Tibial artery (tissue), 4 donors: ENCODE data around the gene AFG1L.
"Not testable (repeated sequence)": the region's sequence is repeated elsewhere in the genome, so short reads cannot be mapped to it uniquely, and the experiment has no call there.

Source experiments
- DNase-seq, 2 donors: peaks; one replicate each; pipeline ENCODE4 v3.0.0-alpha.2; 2019
- H3K27ac ChIP-seq, 2 donors: fragments of 200-600 bp; sonication (generic) in 1 of 2; 1 replicate in 1 of 2; 2 replicates in 1 of 2; pipeline ENCODE4 v1.5.1; 2018 to 2019; ENCODE audit warnings: mild to moderate bottlenecking in 1 of 2
- H3K27me3 ChIP-seq, 2 donors: fragments of 200-600 bp; sonication (generic) in 1 of 2; one replicate each; pipeline versions ENCODE4 v1.5.1 to v1.6.0; 2016 to 2019
- H3K36me3 ChIP-seq, 3 donors: fragments of 200-600 bp; sonication (generic) in 2 of 3; one replicate each; pipeline ENCODE4 v1.5.1; 2016 to 2019; ENCODE audit warnings: mild to moderate bottlenecking in 2 of 3
- H3K4me1 ChIP-seq, 4 donors: fragments of 200-600 bp; sonication (generic) in 2 of 4; 1 replicate in 3 of 4; 2 replicates in 1 of 4; pipeline ENCODE4 v1.5.1; 2016 to 2019
- H3K4me3 ChIP-seq, 2 donors: fragments of 200-600 bp; sonication (generic) in 1 of 2; 1 replicate in 1 of 2; 2 replicates in 1 of 2; pipeline ENCODE4 v1.5.1; 2018 to 2019; ENCODE audit warnings: mild to moderate bottlenecking in 2 of 2
- H3K9me3 ChIP-seq, 3 donors: fragments of 200-600 bp; sonication (generic) in 1 of 3; one replicate each; pipeline ENCODE4 v1.5.1; 2016 to 2019
- CTCF ChIP-seq, 2 experiments: fragments of 200-600 bp in 1 of 2; fragments of 450-650 bp in 1 of 2; IDR thresholded peaks; one replicate each; pipeline ENCODE4 v1.5.1; 2017 to 2019; ENCODE audit warnings: antibody characterized with exemption in 2 of 2, mild to moderate bottlenecking in 1 of 2, moderate library complexity in 1 of 2
- intact Hi-C: fragments of 100-400 bp; cut with DNase I; formaldehyde crosslinking; loops from one replicate; pipeline ENCODE4 v1.15.0; 2023; ENCODE audit warnings: low total_unique reads

The AFG1L gene

GRCh38 chr6:108441141-108441540, 146.3 kb downstream of the AFG1L start:
- Histone ChIP-seq H3K36me3 (no peaks in the 10 kb centered on the region), H3K27me3 (no peaks in the 10 kb centered on the region), H3K4me1 (no peaks in the 10 kb centered on the region), H3K9me3 (no peaks in the 10 kb centered on the region), H3K4me3 (no peak overlapping the region), H3K27ac (no peak overlapping the region)
- intact Hi-C loops = no loop called here
- no peak for TF ChIP-seq CTCF (IDR thresholded peaks at IDR 0.05)
- no peak for DNase-seq

- Histone ChIP-seq H3K27me3 (no peaks in the 10 kb centered on the region), H3K27ac (no peak overlapping the region), H3K9me3 (no peaks in the 10 kb centered on the region), H3K36me3 (no peaks in the 10 kb centered on the region), H3K4me3 (no peak overlapping the region), H3K4me1 (no peaks in the 10 kb centered on the region)
- DNase-seq = no peak
- no peak for TF ChIP-seq CTCF (IDR thresholded peaks at IDR 0.05)
- intact Hi-C loops = no loop called here
These were observed 148.1 kb downstream of the AFG1L start for GRCh38 chr6:108442770-108443520.

- DNase-seq = no peak
- H3K4me3 ChIP-seq = no peak overlapping the region
- no peaks in the 10 kb centered on the region for H3K27me3 ChIP-seq
- H3K9me3 ChIP-seq = no peaks in the 10 kb centered on the region
- no peaks in the 10 kb centered on the region for H3K4me1 ChIP-seq
- H3K27ac ChIP-seq = no peak overlapping the region
- no peak for TF ChIP-seq CTCF (IDR thresholded peaks at IDR 0.05)
- intact Hi-C loops = no loop called here
- no peaks in the 10 kb centered on the region for H3K36me3 ChIP-seq
These were observed 151.8 kb downstream of the AFG1L start for GRCh38 chr6:108446629-108447150.

GRCh38 chr6:108448481-108448880, 153.6 kb downstream of the AFG1L start:
- no peaks in the 10 kb centered on the region for H3K4me1 ChIP-seq
- intact Hi-C loops = no loop called here
- H3K9me3 ChIP-seq = no peaks in the 10 kb centered on the region
- no peak for DNase-seq
- H3K27ac ChIP-seq = no peak overlapping the region
- no peak overlapping the region for H3K4me3 ChIP-seq
- H3K27me3 ChIP-seq = no peaks in the 10 kb centered on the region
- H3K36me3 ChIP-seq = no peaks in the 10 kb centered on the region
- no peak for TF ChIP-seq CTCF (IDR thresholded peaks at IDR 0.05)

- H3K9me3 ChIP-seq, H3K4me3 ChIP-seq, H3K4me1 ChIP-seq, H3K27ac ChIP-seq, H3K36me3 ChIP-seq, intact Hi-C loops, DNase-seq, H3K27me3 ChIP-seq: not testable (repeated sequence)
These were observed 154.9 kb downstream of the AFG1L start for GRCh38 chr6:108449717-108450116.

- intact Hi-C loops = no loop called here
- Histone ChIP-seq H3K4me3 (no peak overlapping the region), H3K27me3 (no peaks in the 10 kb centered on the region), H3K4me1 (no peaks in the 10 kb centered on the region), H3K27ac (no peak overlapping the region), H3K36me3 (no peaks in the 10 kb centered on the region), H3K9me3 (no peaks in the 10 kb centered on the region)
- TF ChIP-seq CTCF (IDR thresholded peaks at IDR 0.05) = no peak
- DNase-seq = no peak
These were observed 157.0 kb downstream of the AFG1L start for GRCh38 chr6:108451816-108452215.
